Endothelial cell of umbilical vein (primary cell): ENCODE data around the gene BTG2. TPM values are rescaled to one million over a fixed set of nuclear protein-coding genes. Genes with fewer than 3 reads are reported as not detected.

Experiments
- BruUV-seq: library from RNA; stranded (reverse); fragments of 400-500 nt; replicated peaks from 2 replicates; lab custom pipeline; 2021; lab: Mats Ljungman, UMichigan
- CTCF ChIA-PET: fragments of 300-600, 350-600 bp; sonication (Branson Sonifier 250); formaldehyde crosslinking; loops from one replicate; lab custom pipeline; 2021; ENCODE audit warnings: antibody characterized with exemption, inconsistent platforms; lab: Charles Lee
- POLR2A ChIA-PET: fragments of 300-600, 350-600 bp; sonication (Branson Sonifier 250); formaldehyde crosslinking; loops from one replicate; lab custom pipeline; 2021; ENCODE audit warnings: antibody characterized with exemption, inconsistent platforms; lab: Charles Lee
- DNase-seq: peaks from one replicate; pipeline ENCODE4 v3.0.0-alpha.2; 2011; ENCODE audit warnings: low read depth, low spot score
- FAIRE-seq: peaks from 2 replicates; lab custom pipeline; 2011; peaks lifted over from hg19 to GRCh38; lab: Jason Lieb, UNC
- H2AFZ ChIP-seq: 2 replicates; pipeline ENCODE4 v1.6.0; 2012; ENCODE audit warnings: low read depth, low read length, control low read depth, inconsistent platforms
- H3K27ac ChIP-seq: 2 replicates; pipeline ENCODE4 v1.5.1; 2011; ENCODE audit warnings: low read depth, mild to moderate bottlenecking, control low read depth, low read length, moderate library complexity; ENCODE audit not compliant: insufficient read depth
- H3K27me3 ChIP-seq, 2 experiments: 2 replicates each; pipeline versions ENCODE4 v1.6.0 to v1.6.1; 2011; ENCODE audit warnings: low read length in 2 of 2, mixed read lengths in 1 of 2; ENCODE audit not compliant: control insufficient read depth in 2 of 2, insufficient read depth in 2 of 2
- H3K36me3 ChIP-seq, 2 experiments: 2 replicates in 1 of 2; 3 replicates in 1 of 2; pipeline ENCODE4 v1.5.1; 2011; ENCODE audit warnings: low read length in 2 of 2, mild to moderate bottlenecking in 1 of 2, moderate library complexity in 1 of 2; ENCODE audit not compliant: control insufficient read depth in 2 of 2, insufficient read depth in 2 of 2; ENCODE audit errors: extremely low read depth in 1 of 2
- H3K4me1 ChIP-seq: 3 replicates; pipeline ENCODE4 v1.5.1; 2011; ENCODE audit warnings: mild to moderate bottlenecking, low read length; ENCODE audit not compliant: control insufficient read depth, insufficient read depth; ENCODE audit errors: extremely low read depth
- H3K4me2 ChIP-seq: 2 replicates; pipeline ENCODE4 v1.6.1; 2011; ENCODE audit warnings: low read length, control low read depth, mixed read lengths; ENCODE audit not compliant: insufficient read depth
- H3K4me3 ChIP-seq, 3 experiments: fragments of 200-600 bp in 1 of 3; sonication (generic), shearing (Covaris generic) in 1 of 3; replicated peaks in 1 of 3; 2 replicates each; pipeline ENCODE4 v1.5.1; 2011 to 2016; ENCODE audit warnings: control low read depth in 3 of 3, low read length in 3 of 3, mild to moderate bottlenecking in 2 of 3, inconsistent platforms in 1 of 3, low read depth in 1 of 3, moderate library complexity in 1 of 3; ENCODE audit not compliant: insufficient read depth in 1 of 3
- H3K79me2 ChIP-seq: 2 replicates; pipeline ENCODE4 v1.6.0; 2012; ENCODE audit warnings: low read length, inconsistent platforms; ENCODE audit not compliant: control insufficient read depth, insufficient read depth
- H3K9ac ChIP-seq: replicated peaks from 2 replicates; pipeline ENCODE3; 2011; ENCODE audit warnings: low read length, control low read depth; ENCODE audit not compliant: insufficient read depth; ENCODE audit errors: extremely low read depth
- H3K9me1 ChIP-seq: replicated peaks from 3 replicates; pipeline ENCODE4 v1.6.0; 2011; ENCODE audit warnings: mild to moderate bottlenecking, low read length; ENCODE audit not compliant: control insufficient read depth, insufficient read depth; ENCODE audit errors: extremely low read depth
- H3K9me3 ChIP-seq: replicated peaks from 2 replicates; pipeline ENCODE4 v1.5.1; 2012; ENCODE audit warnings: low read length, inconsistent platforms; ENCODE audit not compliant: control insufficient read depth, insufficient read depth
- H4K20me1 ChIP-seq: replicated peaks from 2 replicates; pipeline ENCODE3; 2011; ENCODE audit warnings: mild to moderate bottlenecking, low read length; ENCODE audit not compliant: control insufficient read depth, insufficient read depth; ENCODE audit errors: extremely low read depth
- EZH2 ChIP-seq: IDR thresholded peaks from 2 replicates; pipeline ENCODE4 v1.6.1; 2012; ENCODE audit warnings: borderline replicate concordance, low read depth, mild to moderate bottlenecking, moderate library complexity, low read length, inconsistent platforms; ENCODE audit not compliant: severe bottlenecking
- FOS ChIP-seq: IDR thresholded peaks from 2 replicates; pipeline ENCODE4 v1.6.1; 2011; ENCODE audit warnings: mild to moderate bottlenecking, low read length, moderate library complexity, borderline replicate concordance; ENCODE audit not compliant: insufficient read depth
- GATA2 ChIP-seq: IDR thresholded peaks from 2 replicates; pipeline ENCODE4 v1.7.0; 2011; ENCODE audit warnings: low read depth, mild to moderate bottlenecking, moderate library complexity, mixed read lengths, low read length; ENCODE audit not compliant: insufficient read length, insufficient read depth
- JUN ChIP-seq: IDR thresholded peaks from 2 replicates; pipeline ENCODE4 v1.6.1; 2011; ENCODE audit warnings: borderline replicate concordance, low read depth; ENCODE audit not compliant: insufficient read length, insufficient read depth
- MYC ChIP-seq: IDR thresholded peaks from one replicate; pipeline ENCODE4 v1.6.1; 2011; ENCODE audit warnings: mild to moderate bottlenecking, low read depth, low read length
- POLR2A ChIP-seq: IDR thresholded peaks from 2 replicates; pipeline ENCODE4 v1.6.1; 2012; ENCODE audit warnings: low read depth, mild to moderate bottlenecking, control low read depth, low read length
- POLR2AphosphoS5 ChIP-seq: IDR thresholded peaks from 2 replicates; pipeline ENCODE4 v1.6.1; 2012; ENCODE audit warnings: low read depth, mild to moderate bottlenecking, control low read depth, low read length, moderate library complexity; ENCODE audit not compliant: insufficient read depth
- dilution Hi-C: fragments of 300-500 bp; cut with MboI; formaldehyde crosslinking; loops from one replicate; pipeline ENCODE4 v1.15.0; 2019; ENCODE audit warnings: low sequenced_read_pairs; ENCODE audit not compliant: extremely low pct_ligation_motif_present
- intact Hi-C: fragments of 100-400 bp; cut with micrococcal nuclease; formaldehyde crosslinking; loops from one replicate; pipeline ENCODE4 v1.10.0; 2022
- polyA plus RNA-seq, 4 experiments: library from polyadenylated mRNA; depleted of rRNA in 3 of 4; stranded (reverse) in 3 of 4; unstranded in 1 of 4; fragments of >200 nt; gene quantifications; 2 replicates each; pipeline versions ENCODE4 v1.2.1 to v1.2.3, GENCODE V29; 2011 to 2012; ENCODE audit warnings: missing spikeins in 1 of 4
- total RNA-seq: library from RNA; stranded (reverse); gene quantifications from 2 replicates; pipeline ENCODE4 v1.2.3, GENCODE V29; 2021
- TF ChIP-seq, protein P1 (sequence below): IDR thresholded peaks from 2 replicates; pipeline ENCODE4 v1.6.1; 2011; ENCODE audit not compliant: insufficient read depth, insufficient read length
- TF ChIP-seq, protein P2 (sequence below), 2 donors: IDR thresholded peaks; 1 replicate in 1 of 2; 2 replicates in 1 of 2; pipeline ENCODE4 v1.5.1; 2011; ENCODE audit warnings: low read length in 2 of 2, mild to moderate bottlenecking in 2 of 2, moderate library complexity in 2 of 2, control low read depth in 1 of 2, inconsistent platforms in 1 of 2, low read depth in 1 of 2; ENCODE audit not compliant: insufficient read depth in 1 of 2; ENCODE audit errors: extremely low read depth in 1 of 2

Gene BTG2
- total and polyA plus RNA-seq, 2 donors (not counting 3 experiments of a cell fraction or from before 2014, with no cell fraction given), result 35.6 to 50.1 TPM

DNA sequence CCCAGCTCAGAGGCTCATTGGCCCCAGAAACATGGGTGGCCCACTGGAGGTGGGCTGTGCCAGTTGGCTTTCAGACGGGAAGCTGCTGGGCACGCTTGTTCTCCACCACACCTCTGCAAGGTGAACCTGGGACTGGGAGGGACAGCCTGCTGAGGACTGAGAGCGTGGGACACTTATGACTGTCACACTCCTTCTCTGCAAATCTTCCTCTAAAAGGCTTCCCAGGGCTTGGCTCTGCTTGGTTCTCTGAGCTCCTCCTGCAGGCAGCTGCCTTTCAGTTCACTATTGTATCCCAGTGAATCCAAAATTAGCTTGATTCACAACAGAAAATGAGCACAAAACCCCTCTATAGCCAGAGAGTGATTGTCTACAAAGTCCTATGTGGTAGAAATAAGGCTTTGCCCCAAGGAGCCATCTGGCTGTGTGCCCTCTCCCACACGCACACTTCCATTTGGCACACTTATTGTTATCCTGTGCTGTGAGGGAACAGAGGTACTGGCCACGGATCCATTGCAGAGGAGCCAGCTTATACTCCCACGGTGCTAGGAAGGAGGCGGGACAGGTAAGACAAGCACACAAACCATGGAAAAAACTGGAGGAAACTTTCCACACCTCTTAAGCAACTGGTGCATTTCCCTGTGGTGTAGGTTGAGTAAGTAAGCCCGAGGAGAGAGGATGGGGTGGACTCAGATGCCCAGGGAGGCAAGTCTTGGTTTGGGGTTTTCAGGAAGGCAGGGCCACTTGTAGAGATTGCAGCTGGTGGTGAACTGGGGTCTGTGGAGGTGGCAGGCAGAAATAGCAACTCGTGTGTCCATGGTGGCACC is 18.9 kb upstream of the BTG2 start:
- FAIRE-seq, result no peak
- TF ChIP-seq, protein P1, sequence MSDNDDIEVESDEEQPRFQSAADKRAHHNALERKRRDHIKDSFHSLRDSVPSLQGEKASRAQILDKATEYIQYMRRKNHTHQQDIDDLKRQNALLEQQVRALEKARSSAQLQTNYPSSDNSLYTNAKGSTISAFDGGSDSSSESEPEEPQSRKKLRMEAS, result no peak
- no peak for TF ChIP-seq POLR2AphosphoS5
- TF ChIP-seq FOS, result no peak
- no peak for TF ChIP-seq POLR2A
- TF ChIP-seq, protein P2, sequence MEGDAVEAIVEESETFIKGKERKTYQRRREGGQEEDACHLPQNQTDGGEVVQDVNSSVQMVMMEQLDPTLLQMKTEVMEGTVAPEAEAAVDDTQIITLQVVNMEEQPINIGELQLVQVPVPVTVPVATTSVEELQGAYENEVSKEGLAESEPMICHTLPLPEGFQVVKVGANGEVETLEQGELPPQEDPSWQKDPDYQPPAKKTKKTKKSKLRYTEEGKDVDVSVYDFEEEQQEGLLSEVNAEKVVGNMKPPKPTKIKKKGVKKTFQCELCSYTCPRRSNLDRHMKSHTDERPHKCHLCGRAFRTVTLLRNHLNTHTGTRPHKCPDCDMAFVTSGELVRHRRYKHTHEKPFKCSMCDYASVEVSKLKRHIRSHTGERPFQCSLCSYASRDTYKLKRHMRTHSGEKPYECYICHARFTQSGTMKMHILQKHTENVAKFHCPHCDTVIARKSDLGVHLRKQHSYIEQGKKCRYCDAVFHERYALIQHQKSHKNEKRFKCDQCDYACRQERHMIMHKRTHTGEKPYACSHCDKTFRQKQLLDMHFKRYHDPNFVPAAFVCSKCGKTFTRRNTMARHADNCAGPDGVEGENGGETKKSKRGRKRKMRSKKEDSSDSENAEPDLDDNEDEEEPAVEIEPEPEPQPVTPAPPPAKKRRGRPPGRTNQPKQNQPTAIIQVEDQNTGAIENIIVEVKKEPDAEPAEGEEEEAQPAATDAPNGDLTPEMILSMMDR (IDR thresholded peaks at IDR 0.05; ENCODE audit: extremely low read depth in 1 of 2, insufficient read depth in 1 of 2, low read depth in 1 of 2, low read length in 2 of 2), result no peak
- no peak for TF ChIP-seq GATA2
- TF ChIP-seq JUN, result no peak
- no peak for TF ChIP-seq EZH2
- TF ChIP-seq MYC, result no peak

More for the DNA sequence above, 18.9 kb upstream of the BTG2 start:
- peak; percentile 23 for DNase-seq
- peaks cover 15% of the 10 kb centered on the region for H3K4me1 ChIP-seq
- H3K36me3 ChIP-seq, result no peaks in the 10 kb centered on the region
- peak overlapping the region; percentile 77 for H2AFZ ChIP-seq
- CTCF ChIA-PET, result interaction anchor here (0.7 to 11.1 kb wide), 9 partner anchors 8 to 135 kb away, joined by 3 to 91 read pairs (median 4); no protein-coding TSS in a partner anchor
- no peaks in the 10 kb centered on the region for H3K9me1 ChIP-seq
- H3K27ac ChIP-seq, result no peak overlapping the region
- H3K27me3 ChIP-seq, result peaks cover 6 to 7% of the 10 kb centered on the region in 2 experiments
- BruUV-seq, result no TSS peak
- no peak overlapping the region for H3K9ac ChIP-seq
- H4K20me1 ChIP-seq, result no peaks in the 10 kb centered on the region
- no peak overlapping the region for H3K4me2 ChIP-seq
- H3K4me3 ChIP-seq, result no peak overlapping the region
- H3K9me3 ChIP-seq, result no peaks in the 10 kb centered on the region
- dilution Hi-C loops, result no loop called here
- no peaks in the 10 kb centered on the region for H3K79me2 ChIP-seq
- POLR2A ChIA-PET, result interaction anchor here (1.2 kb wide), 1 partner anchor 20 kb away, joined by 3 read pairs; no protein-coding TSS in a partner anchor
- intact Hi-C loops, result no loop called here
